GM21423 (cell line): Measurements from ENCODE around the gene PSMA2.
A peak's percentile ranks its signal among the peaks of the same experiment; 100 is the strongest.

Experiments used
- ATAC-seq: cut with Tn5 transposase; IDR thresholded peaks from one replicate; pipeline ENCODE4 v1.9.1; 2021; ENCODE audit warnings: mild to moderate bottlenecking, moderate library complexity; ENCODE audit not compliant: unreplicated experiment

PSMA2 gene

DNA sequence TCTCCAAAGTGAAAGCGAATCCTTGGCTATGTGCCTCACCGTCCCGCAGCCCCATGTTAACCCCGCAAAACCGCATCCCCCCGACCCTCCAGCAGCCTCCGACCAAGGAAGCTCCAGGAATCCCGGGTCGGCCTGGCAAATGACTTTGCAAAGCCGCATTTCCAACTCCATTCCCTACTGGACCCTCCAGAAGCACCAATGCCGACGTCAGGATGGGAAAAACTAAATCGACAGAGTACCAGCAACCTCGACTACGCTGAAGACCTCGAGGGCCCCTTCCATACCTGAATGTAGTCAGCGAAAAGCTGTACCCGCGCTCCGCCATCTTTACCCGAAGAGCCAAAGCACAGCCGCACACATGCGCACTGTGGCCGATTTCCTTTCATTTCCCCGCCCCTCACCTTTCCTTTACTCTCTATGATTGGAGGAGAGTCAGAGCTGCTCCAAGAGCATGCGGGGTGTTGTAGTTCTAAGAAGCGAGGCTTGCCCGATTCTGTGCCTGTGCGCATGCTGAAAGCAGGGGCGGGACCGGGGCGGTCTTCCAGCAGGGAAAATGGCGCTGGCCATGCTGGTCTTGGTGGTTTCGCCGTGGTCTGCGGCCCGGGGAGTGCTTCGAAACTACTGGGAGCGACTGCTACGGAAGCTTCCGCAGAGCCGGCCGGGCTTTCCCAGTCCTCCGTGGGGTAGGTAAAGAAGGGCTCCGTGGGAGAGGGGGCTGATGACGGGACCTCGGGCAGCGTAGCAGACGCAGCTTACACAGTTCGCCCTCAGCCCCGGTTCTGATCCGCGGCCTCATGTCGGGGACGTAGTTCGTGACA lies at the start of gene PSMA2, which contains the start of gene MRPL32:
TSS of gene PSMA2 (minus strand) at position 341 of the 818 bp plus-strand sequence. CDS start at position 325, 16 bp downstream.
TSS of gene MRPL32 (plus strand) at position 543 of the 818 bp plus-strand sequence. CDS start at position 554, 11 bp downstream.
- ATAC-seq: peak; percentile 99

DNA sequence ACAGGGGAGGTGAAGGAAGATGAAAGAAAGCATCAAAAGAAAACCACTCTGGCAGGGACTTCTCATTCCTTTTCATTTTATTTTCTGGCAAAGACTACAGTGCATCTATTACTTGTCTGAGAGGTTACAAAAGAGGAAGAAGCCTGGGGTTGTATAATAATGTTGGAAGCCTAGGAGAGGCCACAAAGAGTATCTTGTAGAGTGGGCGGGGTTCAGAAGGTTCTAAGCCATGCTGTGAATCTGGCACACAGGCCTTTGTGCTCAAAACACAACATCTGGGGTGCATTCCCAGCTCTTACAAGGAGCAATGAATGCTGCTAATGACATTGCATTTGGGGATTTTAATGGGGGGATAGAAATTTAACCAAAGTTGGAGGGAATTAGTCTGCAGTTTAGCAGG lies 49.6 kb upstream of the PSMA2 start:
- ATAC-seq: no peak

DNA sequence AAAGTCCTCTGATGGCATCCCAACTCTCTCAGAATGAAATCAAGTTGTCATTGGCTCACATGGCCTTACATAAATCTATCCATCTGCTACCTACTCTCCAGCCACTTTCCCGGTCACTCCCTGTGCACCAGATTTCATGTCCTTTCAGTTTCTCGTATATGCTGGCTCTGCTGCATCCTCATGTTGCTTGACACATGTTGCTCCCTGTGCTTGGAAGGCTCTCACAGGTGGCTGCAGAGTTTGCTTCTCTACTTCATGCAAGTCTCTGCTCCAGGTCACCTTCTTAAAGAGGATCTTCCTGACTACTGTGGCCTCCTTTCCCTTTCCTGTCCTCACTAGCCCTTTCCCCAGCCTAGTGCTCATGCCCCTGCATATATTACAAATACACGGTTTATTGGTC lies 48.5 kb upstream of the PSMA2 start:
- ATAC-seq: no peak

DNA sequence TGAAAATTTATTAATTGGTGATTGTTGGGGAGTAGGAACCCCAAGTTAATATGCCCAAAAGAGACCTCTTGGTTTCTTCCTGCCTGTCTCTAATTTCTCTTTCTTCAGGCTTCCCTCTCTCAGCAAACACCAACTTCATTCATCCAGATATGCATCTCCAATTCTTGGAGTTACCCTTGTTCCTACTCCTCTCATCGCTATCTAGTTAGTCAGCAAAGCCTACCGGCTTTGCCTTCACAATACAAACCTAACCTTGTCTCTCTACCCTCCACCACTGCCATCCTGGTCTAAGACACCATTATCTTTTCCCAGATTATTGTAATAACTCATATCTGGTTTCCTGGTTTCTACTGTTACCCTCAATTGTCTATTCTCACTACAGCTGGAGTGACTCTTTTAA lies 48.1 kb upstream of the PSMA2 start:
- ATAC-seq: no peak

DNA sequence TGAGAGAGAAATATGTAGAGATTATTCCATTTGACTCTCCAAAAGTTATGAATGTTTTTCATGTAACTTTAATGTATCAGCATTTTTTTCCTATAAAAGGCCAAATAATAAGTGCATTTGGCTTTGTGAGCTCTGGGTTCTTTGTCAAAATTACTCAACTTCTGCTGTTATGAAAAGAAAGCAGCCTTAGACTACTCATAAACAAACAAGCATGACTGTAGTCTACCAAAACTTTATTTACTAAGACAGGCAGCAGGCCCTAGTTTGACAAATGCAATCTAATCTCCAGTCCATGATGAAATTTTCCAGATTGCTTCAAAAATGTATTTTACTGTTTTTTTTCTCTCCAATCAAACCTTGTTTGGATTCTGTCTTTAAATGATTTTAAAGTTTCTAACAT lies 46.5 kb upstream of the PSMA2 start:
- no peak for ATAC-seq

DNA sequence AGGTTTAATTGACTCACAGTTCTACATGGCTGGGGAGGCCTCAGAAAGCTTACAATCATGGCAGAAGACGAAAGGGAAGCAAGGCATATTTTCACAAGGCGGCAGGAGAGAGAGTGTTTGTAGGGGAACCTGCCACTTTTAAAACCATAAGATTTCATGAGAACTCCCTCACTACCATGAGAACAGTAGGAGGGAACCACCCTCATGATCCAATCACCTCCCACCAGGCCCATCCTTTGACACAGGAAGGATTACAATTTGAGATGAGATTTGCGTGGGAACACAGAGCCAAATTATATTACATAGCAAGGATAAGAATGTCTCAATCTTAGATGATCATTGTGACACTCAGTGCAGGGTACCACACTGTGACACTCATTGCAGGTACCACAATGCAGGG lies 44.4 kb upstream of the PSMA2 start:
- no peak for ATAC-seq

DNA sequence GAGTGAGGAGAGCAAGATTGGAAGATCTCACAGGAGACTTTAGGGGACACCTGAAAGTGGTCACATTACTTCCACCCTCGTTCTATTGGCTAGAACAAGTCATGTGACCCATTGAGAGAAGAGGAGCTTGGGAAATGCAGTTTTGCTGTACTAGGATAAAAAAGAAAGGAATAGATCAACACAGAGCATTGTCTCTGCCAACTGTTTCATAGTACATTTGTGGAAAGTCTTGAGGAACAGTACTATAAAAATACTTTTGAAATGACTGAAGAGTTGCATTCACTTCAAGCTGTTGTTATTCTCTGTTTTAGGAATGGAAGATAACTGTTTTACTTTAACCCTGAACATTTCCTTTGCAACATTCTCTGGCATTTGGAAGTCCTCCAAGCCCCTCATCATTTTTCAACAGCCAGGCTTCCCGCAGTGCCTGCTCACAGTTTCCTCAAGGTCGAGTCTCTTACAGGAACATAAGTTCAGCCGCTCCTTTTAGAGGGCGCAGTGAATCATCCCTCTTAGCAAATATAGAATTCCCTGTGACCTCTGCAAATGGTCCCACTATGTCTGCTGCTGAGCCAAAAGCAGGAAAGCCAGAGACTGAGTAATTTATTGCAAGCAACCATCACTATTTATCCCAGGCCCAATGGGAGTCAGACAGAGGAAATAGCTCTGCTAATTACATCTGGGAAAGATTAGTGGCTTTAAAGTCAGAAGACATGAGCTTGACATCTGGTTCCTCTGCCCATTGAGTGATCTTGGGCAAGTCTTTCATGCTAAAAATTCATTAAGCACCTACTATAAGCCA lies 40.9 kb upstream of the PSMA2 start:
- no peak for ATAC-seq

DNA sequence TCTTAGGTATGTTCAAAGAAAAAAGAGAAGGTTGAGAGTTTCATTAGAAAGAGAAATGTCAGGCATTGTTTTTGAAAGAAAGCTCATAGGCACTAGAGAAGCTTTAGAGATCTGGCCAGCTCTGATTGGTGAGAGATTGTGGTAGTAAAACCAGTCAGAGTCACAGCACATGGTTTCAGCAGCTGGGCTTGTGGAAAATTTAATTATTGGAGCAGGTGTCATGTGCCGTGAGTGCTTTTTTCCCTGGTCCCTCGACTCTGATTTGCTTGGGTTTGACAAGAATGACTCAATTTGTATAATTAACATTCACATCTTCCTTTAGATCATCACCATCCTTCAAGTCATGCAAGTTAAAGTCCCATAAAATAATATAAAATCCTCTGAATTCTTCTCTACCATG lies 35.4 kb upstream of the PSMA2 start:
- ATAC-seq: no peak

DNA sequence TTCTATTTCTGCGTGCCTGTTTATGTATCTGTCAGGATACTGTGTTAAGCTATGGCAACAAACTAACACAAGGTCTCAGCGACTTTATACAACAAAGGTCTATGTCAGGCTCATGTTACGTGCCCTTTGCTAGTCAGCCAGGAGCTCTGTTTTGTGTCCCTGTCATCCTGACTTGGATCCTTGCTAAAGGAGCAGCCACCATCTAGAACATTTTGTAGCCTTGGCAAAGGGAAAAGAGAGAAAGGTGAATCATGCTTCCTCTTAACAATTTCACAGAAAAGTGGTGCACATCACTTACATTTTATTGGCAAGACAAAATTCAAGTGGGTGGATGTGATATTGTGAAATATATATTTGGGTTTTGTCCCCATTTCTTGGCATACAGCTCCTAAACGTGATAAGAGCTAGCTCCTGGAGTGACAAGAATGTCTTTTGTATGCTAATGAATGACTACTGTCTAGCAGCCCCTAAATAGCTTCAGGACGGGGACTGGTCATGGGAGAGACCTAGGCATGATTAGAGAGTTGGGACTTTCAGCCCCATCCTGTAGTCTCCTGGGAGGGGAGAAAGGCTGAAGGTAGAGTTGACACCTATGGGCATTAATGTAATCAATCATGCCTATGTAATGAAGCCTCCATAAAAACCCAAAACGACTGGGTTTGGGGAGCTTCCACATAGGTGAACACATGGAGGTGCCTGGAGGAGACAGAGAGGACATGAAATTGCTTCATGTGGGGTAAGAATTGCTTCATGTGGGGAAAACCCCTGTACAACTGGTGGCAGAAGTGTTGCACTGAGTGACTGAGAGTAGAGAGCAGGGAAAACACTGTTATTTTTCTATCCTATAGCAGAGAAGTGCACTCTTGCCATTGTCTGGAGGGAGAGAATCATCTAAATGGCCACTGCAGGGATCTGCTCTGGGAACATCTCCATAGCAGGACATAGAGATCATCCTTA lies 33.2 kb upstream of the PSMA2 start:
- no peak for ATAC-seq

DNA sequence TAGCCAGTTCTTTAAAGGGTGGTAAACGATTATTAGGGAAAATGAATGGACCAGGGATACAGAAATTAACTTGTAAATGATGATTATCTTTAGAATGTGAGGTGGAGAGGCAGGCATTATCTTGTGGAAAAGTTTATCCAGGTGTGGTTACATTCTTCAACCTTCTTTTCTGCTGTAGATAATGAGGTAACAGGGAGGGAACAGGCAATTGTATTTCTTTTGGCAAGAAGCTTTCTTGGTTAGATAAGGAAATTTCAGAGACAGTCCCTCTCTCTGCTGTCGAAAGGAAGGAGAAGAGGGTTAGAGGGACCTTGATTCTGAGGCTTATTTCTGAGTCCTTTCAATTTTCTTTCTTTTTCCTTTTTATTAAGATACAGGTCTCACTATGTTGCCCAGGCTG lies 32.3 kb upstream of the PSMA2 start:
- no peak for ATAC-seq

DNA sequence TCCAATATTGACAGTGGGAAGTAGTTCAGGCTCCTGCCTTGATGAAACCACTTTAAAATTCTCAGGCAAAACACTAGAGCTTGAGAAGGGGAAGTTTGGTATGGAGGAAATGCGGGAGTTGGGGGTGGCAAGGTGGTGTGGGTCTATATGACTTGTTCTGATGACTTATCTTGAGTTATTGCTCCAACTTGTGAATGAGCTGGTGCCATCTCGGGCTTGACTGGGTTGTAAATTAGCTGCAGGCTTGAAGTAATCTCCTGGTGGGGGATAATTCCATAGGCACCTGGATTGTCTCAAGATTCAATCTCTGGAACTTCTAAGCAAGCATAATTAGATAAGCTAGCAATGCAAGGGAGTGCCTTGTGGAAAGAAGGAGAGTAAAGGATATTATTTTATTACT lies 29.2 kb upstream of the PSMA2 start:
- ATAC-seq: no peak

DNA sequence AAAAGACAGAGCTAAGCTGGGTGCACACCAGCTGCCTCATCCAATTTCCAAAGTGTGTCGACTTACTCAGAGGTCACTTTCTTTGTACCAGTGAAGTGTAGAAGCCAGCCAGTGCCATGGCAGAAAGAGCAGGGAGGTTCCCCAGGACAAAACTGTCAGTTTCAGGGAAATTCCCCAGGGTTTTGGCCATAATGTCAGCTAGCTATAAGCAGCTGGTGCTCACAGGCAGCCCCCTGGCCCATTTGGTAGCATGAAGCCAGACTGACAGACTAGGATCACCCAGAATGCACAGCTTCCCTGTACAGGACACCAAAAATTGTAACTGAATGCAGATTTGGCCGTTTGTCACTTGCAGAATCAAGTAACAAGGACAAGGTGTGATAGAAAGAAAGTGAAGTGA lies 28.8 kb upstream of the PSMA2 start:
- ATAC-seq: no peak

DNA sequence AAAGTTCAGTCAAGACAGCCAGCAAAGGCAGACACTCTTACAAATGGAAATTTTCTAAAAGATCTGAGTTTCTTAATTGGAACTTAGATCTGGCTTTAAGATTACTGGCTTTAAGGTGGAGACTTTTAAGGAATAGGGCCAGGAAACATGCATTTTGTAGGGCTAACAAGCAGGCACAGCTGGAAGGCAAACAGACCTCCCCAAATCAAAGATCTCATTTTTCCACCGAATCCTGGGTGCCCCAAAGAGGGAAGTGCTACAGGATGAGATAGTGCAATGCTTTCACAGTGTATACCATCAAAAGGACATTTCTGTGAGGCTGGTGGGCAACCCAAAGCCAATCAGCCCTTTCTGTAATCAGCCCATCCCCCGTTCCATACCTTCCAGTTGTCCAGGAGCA lies 27.6 kb upstream of the PSMA2 start:
- no peak for ATAC-seq

DNA sequence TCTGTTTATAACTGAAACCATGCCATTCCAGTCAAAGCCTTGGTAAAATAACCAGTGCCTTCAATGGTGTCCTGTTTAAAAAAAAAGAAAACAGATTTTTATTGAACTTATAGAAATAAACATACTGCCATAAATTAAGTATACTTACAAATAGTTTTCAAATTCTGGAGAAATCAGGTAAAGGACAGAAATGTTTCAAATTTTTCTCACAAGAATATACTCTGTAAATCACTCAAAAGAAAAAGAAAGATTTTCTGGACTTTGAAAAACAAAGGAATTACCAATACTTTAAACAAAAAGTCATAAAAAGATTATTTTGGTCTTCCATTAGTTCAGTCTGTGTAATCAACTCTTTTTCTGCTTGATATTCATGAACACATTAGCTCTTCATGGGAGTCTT lies 24.1 kb upstream of the PSMA2 start:
- ATAC-seq: no peak

DNA sequence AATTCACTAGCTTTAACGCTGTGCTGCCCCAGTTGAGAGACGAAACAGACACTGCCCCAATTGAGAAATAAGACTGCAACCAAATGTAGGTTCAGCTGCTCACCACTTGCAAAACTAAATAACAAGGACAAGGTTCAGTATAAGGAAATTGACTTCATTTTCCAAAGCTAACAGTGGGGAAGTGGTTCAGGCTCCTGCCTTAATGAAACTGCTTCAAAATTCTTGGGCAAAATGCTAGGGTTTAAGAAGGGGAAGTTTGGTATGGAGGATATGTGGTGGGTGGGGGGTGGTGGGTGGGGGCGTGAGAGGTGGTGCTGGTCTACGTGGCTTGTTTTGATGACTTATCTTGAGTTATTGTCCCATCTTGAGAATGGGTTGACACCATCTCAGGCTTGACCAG lies 22.0 kb upstream of the PSMA2 start:
- ATAC-seq: no peak

DNA sequence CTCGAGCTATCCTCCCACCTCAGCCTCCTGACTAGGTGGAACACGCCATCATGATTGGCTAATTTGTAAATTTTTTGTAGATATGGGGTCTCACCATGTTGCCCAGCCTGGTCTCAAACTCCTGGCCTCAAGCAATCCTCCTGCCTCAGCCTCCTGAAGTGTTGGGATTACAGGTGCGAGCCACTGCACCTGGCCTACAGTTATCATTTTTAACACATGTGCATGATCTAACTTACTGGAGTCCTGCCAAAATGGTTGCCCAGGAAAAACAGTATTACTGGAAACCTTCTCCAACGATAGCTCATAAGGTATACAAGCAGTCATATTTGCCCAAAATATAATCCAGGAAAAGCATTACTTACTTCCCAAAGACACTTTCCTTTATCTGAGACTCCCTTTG lies 20.4 kb upstream of the PSMA2 start:
- no peak for ATAC-seq

DNA sequence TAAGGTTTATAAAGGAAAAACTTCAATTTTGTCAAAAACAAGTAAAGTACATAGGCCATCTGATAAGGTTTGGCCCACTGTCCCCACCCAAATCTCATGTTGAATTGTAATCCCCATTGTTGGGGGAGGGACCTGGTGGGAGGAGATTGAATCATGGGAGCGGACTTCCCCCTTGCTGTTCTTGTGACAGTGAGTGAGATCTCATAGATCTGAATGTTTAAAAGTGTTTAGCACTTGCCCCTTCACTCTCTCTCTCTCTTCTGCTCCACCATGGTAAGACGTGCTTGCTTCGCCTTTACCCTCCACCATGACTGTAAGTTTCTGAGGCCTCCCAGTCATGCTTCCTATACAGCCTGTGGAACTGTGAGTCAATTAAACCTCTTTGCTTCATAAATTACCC lies 18.4 kb upstream of the PSMA2 start:
- ATAC-seq: no peak

DNA sequence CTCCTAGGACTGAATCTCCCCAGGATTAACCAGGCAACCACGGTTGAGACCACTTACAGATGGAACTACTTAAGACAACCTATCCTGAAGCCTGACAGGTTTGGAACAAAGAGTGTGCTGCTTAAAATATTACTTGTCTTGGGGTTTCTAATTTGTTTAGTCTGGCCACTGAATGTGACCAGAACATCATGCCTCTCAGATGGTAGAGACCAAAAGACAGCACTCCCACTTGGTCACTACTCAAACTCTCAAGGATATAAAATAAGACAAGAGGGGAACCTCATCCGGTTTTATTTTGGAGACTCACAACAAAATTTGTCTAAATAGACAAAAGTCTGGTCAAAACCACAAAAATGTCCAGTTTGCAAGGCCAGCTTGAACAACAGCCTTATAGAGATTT lies 15.5 kb upstream of the PSMA2 start:
- ATAC-seq: no peak

DNA sequence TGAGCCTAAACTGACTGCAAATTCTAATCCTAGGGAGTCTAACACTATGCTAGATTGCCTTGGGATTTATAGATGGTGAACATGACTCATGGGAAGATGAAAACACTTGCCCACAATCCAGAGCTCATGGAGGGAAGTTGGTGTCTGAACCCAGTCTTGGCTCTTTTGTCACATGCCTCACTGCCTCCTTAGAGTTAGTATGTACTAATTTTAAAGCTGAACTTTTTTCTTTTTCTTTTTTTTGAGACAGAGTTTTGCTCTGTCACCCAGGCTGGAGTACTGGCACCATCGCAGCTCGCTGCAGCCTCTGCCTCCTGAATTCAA lies 14.6 kb upstream of the PSMA2 start:
- ATAC-seq: no peak

DNA sequence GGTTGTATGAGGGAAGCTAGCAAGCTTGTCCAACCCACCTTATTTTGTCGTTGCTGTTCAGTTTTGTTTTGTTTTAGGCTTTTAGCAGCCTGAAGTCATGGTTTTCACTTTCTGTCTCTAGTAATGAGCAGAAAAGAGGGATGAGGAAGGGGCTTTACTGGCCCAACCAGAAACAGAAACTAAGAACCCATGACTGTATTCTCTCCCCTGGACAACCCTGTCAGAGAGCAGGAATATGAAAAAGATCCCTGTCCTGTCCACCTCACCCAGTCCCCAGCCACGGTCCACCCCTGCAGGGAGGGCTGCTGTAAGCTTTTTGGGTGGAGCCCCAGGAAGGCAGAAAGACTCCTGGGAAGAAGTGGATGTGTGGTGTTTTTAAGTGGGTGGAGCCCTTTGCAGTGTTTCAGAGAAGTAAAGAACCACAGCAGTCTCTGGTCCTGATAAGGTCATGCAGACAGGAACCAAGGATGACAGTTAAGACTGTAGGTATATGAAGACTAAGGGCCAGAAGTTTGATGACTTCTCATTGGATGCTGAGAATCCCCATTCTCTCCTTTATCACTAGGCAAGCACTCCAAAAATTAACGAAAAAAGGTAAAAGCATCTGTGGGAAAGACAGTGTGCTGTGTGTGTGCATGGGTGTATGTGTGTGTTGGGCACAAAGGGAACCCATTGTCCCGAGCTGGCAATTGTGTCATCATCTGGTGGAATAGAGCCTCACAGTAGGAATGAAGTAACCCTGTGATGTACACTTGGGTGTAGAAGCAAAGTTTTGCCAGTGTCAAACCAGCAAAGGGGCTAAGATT lies 14.1 kb upstream of the PSMA2 start:
- peak; percentile 69 for ATAC-seq
